Measurements from ENCODE around the gene MCF2L. TPM values are rescaled to one million over a fixed set of nuclear protein-coding genes. Genes with fewer than 3 reads are reported as not detected.
A peak's percentile ranks its signal among the peaks of the same experiment; 100 is the strongest.

Gene MCF2L
- total RNA-seq, 1 donor from 2014 or later, result 5.6 TPM

- Mint-ChIP-seq H3K27ac (ENCODE audit: unreplicated experiment) (no peak overlapping the region), H3K27me3 (ENCODE audit: unreplicated experiment) (peaks cover 25% of the 10 kb centered on the region), H3K36me3 (ENCODE audit: unreplicated experiment) (no peaks in the 10 kb centered on the region), H3K4me1 (ENCODE audit: unreplicated experiment) (peaks cover 11% of the 10 kb centered on the region), H3K9me3 (ENCODE audit: unreplicated experiment) (no peaks in the 10 kb centered on the region), H3K4me3 (ENCODE audit: unreplicated experiment) (no peak overlapping the region)
- TF ChIP-seq CTCF (IDR thresholded peaks at IDR 0.05), result no peak
- DNase-seq (ENCODE audit: extremely low spot score, unreplicated experiment), result no peak
These were observed 52.8 kb downstream of the MCF2L start for GRCh38 chr13:113021811-113022210.

GRCh38 chr13:113022391-113022744, 53.4 kb downstream of the MCF2L start:
- H3K27ac Mint-ChIP-seq (ENCODE audit: unreplicated experiment), result no peak overlapping the region
- H3K36me3 Mint-ChIP-seq (ENCODE audit: unreplicated experiment), result no peaks in the 10 kb centered on the region
- peak overlapping the region; percentile 30 for H3K4me3 Mint-ChIP-seq (ENCODE audit: unreplicated experiment)
- no peak for DNase-seq (ENCODE audit: extremely low spot score, unreplicated experiment)
- no peak for TF ChIP-seq CTCF (IDR thresholded peaks at IDR 0.05)
- no peaks in the 10 kb centered on the region for H3K9me3 Mint-ChIP-seq (ENCODE audit: unreplicated experiment)
- H3K4me1 Mint-ChIP-seq (ENCODE audit: unreplicated experiment), result peaks cover 11% of the 10 kb centered on the region
- H3K27me3 Mint-ChIP-seq (ENCODE audit: unreplicated experiment), result peaks cover 30% of the 10 kb centered on the region

- no peak for TF ChIP-seq CTCF (IDR thresholded peaks at IDR 0.05)
- H3K4me3 Mint-ChIP-seq (ENCODE audit: unreplicated experiment), result peak overlapping the region; percentile 30
- H3K27ac Mint-ChIP-seq (ENCODE audit: unreplicated experiment), result no peak overlapping the region
- DNase-seq (ENCODE audit: extremely low spot score, unreplicated experiment), result no peak
- H3K36me3 Mint-ChIP-seq (ENCODE audit: unreplicated experiment), result no peaks in the 10 kb centered on the region
- H3K27me3 Mint-ChIP-seq (ENCODE audit: unreplicated experiment), result peaks cover 30% of the 10 kb centered on the region
- H3K9me3 Mint-ChIP-seq (ENCODE audit: unreplicated experiment), result no peaks in the 10 kb centered on the region
- peaks cover 11% of the 10 kb centered on the region for H3K4me1 Mint-ChIP-seq (ENCODE audit: unreplicated experiment)
These were observed 53.9 kb downstream of the MCF2L start for GRCh38 chr13:113022745-113023574.

- H3K27me3 Mint-ChIP-seq (ENCODE audit: unreplicated experiment), result peaks cover 32% of the 10 kb centered on the region
- TF ChIP-seq CTCF (IDR thresholded peaks at IDR 0.05), result no peak
- H3K36me3 Mint-ChIP-seq (ENCODE audit: unreplicated experiment), result no peaks in the 10 kb centered on the region
- H3K4me1 Mint-ChIP-seq (ENCODE audit: unreplicated experiment), result peaks cover 12% of the 10 kb centered on the region
- no peak overlapping the region for H3K27ac Mint-ChIP-seq (ENCODE audit: unreplicated experiment)
- no peaks in the 10 kb centered on the region for H3K9me3 Mint-ChIP-seq (ENCODE audit: unreplicated experiment)
- DNase-seq (ENCODE audit: extremely low spot score, unreplicated experiment), result no peak
- no peak overlapping the region for H3K4me3 Mint-ChIP-seq (ENCODE audit: unreplicated experiment)
These were observed 54.8 kb downstream of the MCF2L start for GRCh38 chr13:113023694-113024430.

GRCh38 chr13:113024466-113024865, 55.5 kb downstream of the MCF2L start:
- no peak for TF ChIP-seq CTCF (IDR thresholded peaks at IDR 0.05)
- no peak overlapping the region for H3K27ac Mint-ChIP-seq (ENCODE audit: unreplicated experiment)
- H3K9me3 Mint-ChIP-seq (ENCODE audit: unreplicated experiment), result no peaks in the 10 kb centered on the region
- peaks cover 12% of the 10 kb centered on the region for H3K4me1 Mint-ChIP-seq (ENCODE audit: unreplicated experiment)
- DNase-seq (ENCODE audit: extremely low spot score, unreplicated experiment), result no peak
- H3K4me3 Mint-ChIP-seq (ENCODE audit: unreplicated experiment), result no peak overlapping the region
- no peaks in the 10 kb centered on the region for H3K36me3 Mint-ChIP-seq (ENCODE audit: unreplicated experiment)
- H3K27me3 Mint-ChIP-seq (ENCODE audit: unreplicated experiment), result peaks cover 30% of the 10 kb centered on the region

All from osteocyte (in vitro differentiated cells).